Stimulated activated naive CD4-positive, alpha-beta T cell (primary cell): ENCODE data around the gene ASIP.
A peak's percentile ranks its signal among the peaks of the same experiment; 100 is the strongest.

Experiments
- DNase-seq, 6 experiments: peaks; one replicate each; lab custom pipeline; 2025; lab: John Stamatoyannopoulos, UW

Gene ASIP

GRCh38 chr20:34311118-34312023, 70.1 kb downstream of the ASIP start:
- peak in 1 of 6 experiments; percentile 3 for DNase-seq

DNA sequence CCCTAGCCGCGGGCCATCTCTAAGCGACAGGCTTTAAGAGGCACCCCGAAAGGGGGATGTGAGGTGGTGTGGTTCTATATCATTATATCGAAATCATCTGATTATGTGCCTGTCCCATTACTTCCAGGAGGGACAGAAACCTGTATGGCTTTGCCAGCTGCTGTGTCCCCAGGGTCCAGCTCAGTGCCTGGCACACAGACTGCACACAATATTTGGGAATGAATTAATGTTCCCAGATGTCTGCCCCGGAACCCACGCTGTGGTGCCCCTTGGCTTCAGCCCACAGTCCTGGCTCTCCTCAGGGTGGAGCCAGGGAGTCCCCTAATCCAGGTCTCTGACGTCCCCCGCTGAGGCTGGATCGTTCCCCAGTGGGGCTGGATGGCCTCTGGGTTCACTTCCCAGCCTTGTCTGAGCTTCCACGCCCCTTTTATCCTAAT, 70.8 kb downstream of the ASIP start:
- DNase-seq, result no peak

- DNase-seq, result peak; percentile 67 to 83 (median 76)
Observed at GRCh38 chr20:34312544-34313217, 71.5 kb downstream of the ASIP start.

DNA sequence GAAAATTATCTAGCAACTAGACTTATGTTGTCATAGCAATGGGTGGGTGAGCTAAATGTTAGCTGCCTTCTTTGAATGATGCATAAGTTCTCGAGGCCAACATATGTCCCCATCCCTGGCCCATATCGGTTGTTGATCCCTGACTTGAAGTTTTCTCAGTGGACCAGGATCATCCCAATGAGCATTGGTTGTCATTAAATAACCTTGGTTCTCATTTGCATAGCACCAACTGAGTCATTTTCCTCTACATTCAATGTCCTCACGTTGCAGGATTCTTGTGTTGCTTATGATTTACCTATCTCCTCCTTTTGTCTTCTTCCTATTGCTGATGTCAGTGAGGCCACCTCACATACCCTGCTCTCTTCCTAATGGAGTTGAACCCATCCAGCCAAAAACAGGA, 74.0 kb downstream of the ASIP start:
- no peak for DNase-seq

DNA sequence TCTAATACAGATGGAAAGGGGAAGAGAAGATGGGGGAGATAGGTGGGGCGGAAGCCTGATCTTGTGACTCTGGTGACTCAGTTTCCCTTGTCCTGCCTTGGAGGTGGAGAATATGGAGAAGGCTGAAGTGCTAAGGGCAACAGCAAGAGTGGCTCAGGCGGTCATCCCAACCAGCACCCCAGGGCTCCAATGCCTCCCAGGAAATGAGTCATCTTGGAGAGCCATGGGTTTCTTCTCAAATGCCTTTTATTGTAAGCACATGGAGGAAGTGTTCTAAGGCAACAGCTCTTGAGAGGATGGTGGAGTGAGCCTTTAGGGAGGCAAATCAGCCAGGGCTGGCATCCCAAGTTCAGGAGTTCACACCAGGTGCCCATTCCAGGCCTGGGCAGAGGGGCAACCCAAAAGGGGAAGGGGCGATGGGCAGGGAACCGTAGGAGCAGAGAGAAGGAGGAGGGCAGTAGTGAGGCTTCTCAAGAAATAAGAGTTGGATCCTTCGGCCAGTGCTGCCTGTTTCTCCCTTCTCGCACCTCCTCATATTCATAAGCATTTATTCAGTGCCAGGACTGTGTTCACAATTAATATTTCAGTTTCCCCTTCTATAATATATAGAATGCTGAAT, 75.1 kb downstream of the ASIP start:
- no peak for DNase-seq
